ENCODE results near the gene AADACL4.

AADACL4 gene

GRCh38 chr1:12692967-12693782 lies 49.3 kb downstream of the AADACL4 start:
- no peaks in the 10 kb centered on the region for H3K4me1 ChIP-seq (ENCODE audit: low read length)

GRCh38 chr1:12696658-12697057 lies 52.8 kb downstream of the AADACL4 start:
- no peak overlapping the region for H3K9ac ChIP-seq (ENCODE audit: low read length)
- H3K27ac ChIP-seq (ENCODE audit: low read length), result no peak overlapping the region
- no peaks in the 10 kb centered on the region for H3K27me3 ChIP-seq (ENCODE audit: low read depth, low read length)
- no peak overlapping the region for H3K4me3 ChIP-seq (ENCODE audit: low read length)
- TF ChIP-seq EZH2phosphoT487 (IDR thresholded peaks at IDR 0.05; ENCODE audit: low read depth) (no peak), CTCF (IDR thresholded peaks at IDR 0.05; ENCODE audit: low read depth, low read length) (no peak)
- no peak overlapping the region for H3K4me2 ChIP-seq (ENCODE audit: low read length)
- H3K79me2 ChIP-seq (ENCODE audit: low read length), result no peaks in the 10 kb centered on the region
- no peaks in the 10 kb centered on the region for H3K4me1 ChIP-seq (ENCODE audit: low read length)
- H2AFZ ChIP-seq (ENCODE audit: low read depth, low read length), result no peak overlapping the region
- no peaks in the 10 kb centered on the region for H4K20me1 ChIP-seq (ENCODE audit: insufficient read depth, low read length)
- H3K36me3 ChIP-seq (replicated peaks; ENCODE audit: low read depth, low read length), result no peaks in the 10 kb centered on the region
- no peaks in the 10 kb centered on the region for H3K9me3 ChIP-seq (ENCODE audit: insufficient read depth, low read length)

More at GRCh38 chr1:12692967-12693782, 49.3 kb downstream of the AADACL4 start:
- Histone ChIP-seq H2AFZ (ENCODE audit: low read depth, low read length) (no peak overlapping the region), H3K9me3 (ENCODE audit: insufficient read depth, low read length) (no peaks in the 10 kb centered on the region), H4K20me1 (ENCODE audit: insufficient read depth, low read length) (no peaks in the 10 kb centered on the region), H3K27ac (ENCODE audit: low read length) (no peak overlapping the region), H3K9ac (ENCODE audit: low read length) (no peak overlapping the region), H3K79me2 (ENCODE audit: low read length) (no peaks in the 10 kb centered on the region), H3K4me3 (ENCODE audit: low read length) (no peak overlapping the region), H3K4me2 (ENCODE audit: low read length) (no peak overlapping the region), H3K36me3 (replicated peaks; ENCODE audit: low read depth, low read length) (no peaks in the 10 kb centered on the region), H3K27me3 (ENCODE audit: low read depth, low read length) (no peaks in the 10 kb centered on the region)
- TF ChIP-seq EZH2phosphoT487 (IDR thresholded peaks at IDR 0.05; ENCODE audit: low read depth) (no peak), CTCF (IDR thresholded peaks at IDR 0.05; ENCODE audit: low read depth, low read length) (no peak)

GRCh38 chr1:12697397-12697796 lies 53.5 kb downstream of the AADACL4 start:
- Histone ChIP-seq H4K20me1 (ENCODE audit: insufficient read depth, low read length) (no peaks in the 10 kb centered on the region), H3K79me2 (ENCODE audit: low read length) (no peaks in the 10 kb centered on the region), H3K4me2 (ENCODE audit: low read length) (no peak overlapping the region), H3K36me3 (replicated peaks; ENCODE audit: low read depth, low read length) (no peaks in the 10 kb centered on the region), H3K9me3 (ENCODE audit: insufficient read depth, low read length) (no peaks in the 10 kb centered on the region), H2AFZ (ENCODE audit: low read depth, low read length) (no peak overlapping the region), H3K9ac (ENCODE audit: low read length) (no peak overlapping the region), H3K4me3 (ENCODE audit: low read length) (no peak overlapping the region), H3K4me1 (ENCODE audit: low read length) (no peaks in the 10 kb centered on the region), H3K27ac (ENCODE audit: low read length) (no peak overlapping the region), H3K27me3 (ENCODE audit: low read depth, low read length) (no peaks in the 10 kb centered on the region)
- TF ChIP-seq EZH2phosphoT487 (IDR thresholded peaks at IDR 0.05; ENCODE audit: low read depth) (no peak), CTCF (IDR thresholded peaks at IDR 0.05; ENCODE audit: low read depth, low read length) (no peak)

GRCh38 chr1:12703821-12704451 lies 60.1 kb downstream of the AADACL4 start:
- H3K79me2 ChIP-seq (ENCODE audit: low read length), result no peaks in the 10 kb centered on the region
- H4K20me1 ChIP-seq (ENCODE audit: insufficient read depth, low read length), result no peaks in the 10 kb centered on the region
- H3K9ac ChIP-seq (ENCODE audit: low read length), result no peak overlapping the region
- TF ChIP-seq EZH2phosphoT487 (IDR thresholded peaks at IDR 0.05; ENCODE audit: low read depth), result no peak
- no peak for TF ChIP-seq CTCF (IDR thresholded peaks at IDR 0.05; ENCODE audit: low read depth, low read length)
- no peaks in the 10 kb centered on the region for H3K36me3 ChIP-seq (replicated peaks; ENCODE audit: low read depth, low read length)
- H3K27ac ChIP-seq (ENCODE audit: low read length), result no peak overlapping the region
- H3K9me3 ChIP-seq (ENCODE audit: insufficient read depth, low read length), result no peaks in the 10 kb centered on the region
- H3K4me2 ChIP-seq (ENCODE audit: low read length), result no peak overlapping the region
- no peak overlapping the region for H2AFZ ChIP-seq (ENCODE audit: low read depth, low read length)
- no peaks in the 10 kb centered on the region for H3K4me1 ChIP-seq (ENCODE audit: low read length)
- no peak overlapping the region for H3K4me3 ChIP-seq (ENCODE audit: low read length)
- H3K27me3 ChIP-seq (ENCODE audit: low read depth, low read length), result no peaks in the 10 kb centered on the region

Measured in OCI-LY3 (cell line).